DLD1 (cell line): ENCODE measurements around the gene SLC22A23.

ENCODE experiments used
- in situ Hi-C: cut with HindIII; loops from 2 replicates; pipeline ENCODE4 v1.10.0; 2017; ENCODE audit warnings: low sequenced_read_pairs

Gene SLC22A23

DNA sequence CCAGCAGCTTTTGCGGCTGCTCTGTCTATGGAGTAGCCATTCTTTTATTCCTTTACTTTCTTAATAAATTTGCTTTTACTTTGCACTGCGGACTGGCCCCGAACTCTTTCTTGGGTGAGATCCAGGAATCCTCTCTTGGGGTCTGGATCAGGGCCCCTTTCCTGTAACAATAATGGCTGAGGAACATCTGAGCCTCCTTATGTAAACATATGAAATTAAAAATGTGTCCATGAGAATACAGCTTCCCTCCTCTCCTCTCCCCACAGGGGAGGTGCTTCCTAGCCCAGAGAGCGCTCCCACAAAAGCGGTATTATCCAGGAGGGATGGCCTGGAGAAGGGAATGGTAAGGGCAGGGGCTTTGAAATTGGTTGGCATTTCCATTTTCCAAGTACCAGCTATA, 117.0 kb downstream of the SLC22A23 start:
- in situ Hi-C loops, result no loop called here

DNA sequence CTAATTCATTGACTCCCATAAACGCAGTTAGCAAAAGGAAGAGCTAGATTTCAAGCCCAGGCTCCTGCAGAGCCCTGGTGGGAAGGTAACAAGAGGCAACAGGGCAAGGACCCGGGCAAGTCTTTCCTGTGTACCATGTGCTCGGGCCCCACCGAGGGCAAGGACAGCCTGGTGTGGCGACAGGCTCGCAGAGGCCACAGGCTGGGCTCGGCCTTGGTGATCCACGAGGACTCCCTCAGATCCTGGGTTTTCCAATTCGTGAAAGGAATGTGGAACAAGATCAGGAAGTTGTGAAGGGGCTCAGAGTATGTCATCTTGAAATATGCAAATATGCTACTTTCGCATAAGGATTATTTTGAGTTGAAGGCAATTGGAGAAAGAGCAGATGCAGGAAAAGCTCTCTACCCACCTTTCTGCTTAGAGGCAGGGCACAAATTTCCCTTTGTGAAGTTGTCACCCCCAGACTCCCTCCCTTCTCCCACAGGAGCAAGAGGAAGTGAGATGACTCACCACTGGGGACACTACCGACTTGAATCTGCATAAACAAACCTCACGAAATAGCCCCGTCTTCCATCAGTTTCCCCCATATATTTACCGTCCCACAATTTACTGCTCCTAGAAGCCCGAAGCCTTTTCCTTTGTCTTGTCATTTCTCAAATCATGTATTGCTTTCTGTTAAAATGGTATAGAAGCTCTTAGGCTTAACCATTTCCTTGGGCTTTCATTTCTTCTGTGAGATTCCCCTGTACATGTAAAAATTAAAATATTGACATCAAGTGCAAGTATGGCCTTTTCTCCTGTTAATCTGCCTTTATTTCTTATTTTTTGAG, 119.1 kb downstream of the SLC22A23 start:
- in situ Hi-C loops, result no loop called here

- in situ Hi-C loops, result no loop called here
Measured at GRCh38 chr6:3336859-3337515, 119.9 kb downstream of the SLC22A23 start.

DNA sequence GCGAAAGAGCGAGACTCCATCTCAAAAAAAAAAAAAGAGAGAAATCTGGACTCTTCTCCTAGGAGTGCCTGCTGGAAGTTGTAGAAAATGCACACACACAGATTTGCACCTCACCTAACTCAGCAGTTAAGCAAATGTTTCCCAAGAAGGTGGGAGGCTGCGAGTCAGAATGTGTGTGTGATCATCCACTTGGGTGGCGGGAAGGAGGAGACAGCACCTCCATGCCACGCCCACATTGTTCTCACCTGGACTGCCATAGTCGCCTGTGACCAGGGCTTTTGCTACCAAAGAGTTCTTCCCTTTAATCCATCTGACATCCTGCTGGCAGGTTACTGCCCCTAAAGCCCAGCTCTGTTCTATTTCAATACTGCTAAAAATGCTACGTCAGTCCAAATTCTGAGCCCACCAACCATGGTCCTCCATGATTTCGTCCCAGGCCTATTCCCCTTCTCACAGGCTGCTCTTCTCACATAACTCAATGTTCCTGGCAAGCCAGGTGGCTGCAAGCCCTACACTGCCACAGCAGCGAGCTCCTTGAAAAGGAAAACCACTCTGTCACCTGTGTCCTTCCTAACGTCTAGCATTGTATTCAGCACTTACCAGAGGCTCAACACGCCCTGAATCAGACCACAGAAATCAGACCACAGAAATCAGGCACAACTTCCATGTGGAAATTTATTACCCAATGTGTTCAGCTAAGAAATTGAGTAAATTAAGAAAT, 120.6 kb downstream of the SLC22A23 start:
- in situ Hi-C loops, result no loop called here

- in situ Hi-C loops, result no loop called here
Measured at GRCh38 chr6:3335169-3335568, 121.7 kb downstream of the SLC22A23 start.

DNA sequence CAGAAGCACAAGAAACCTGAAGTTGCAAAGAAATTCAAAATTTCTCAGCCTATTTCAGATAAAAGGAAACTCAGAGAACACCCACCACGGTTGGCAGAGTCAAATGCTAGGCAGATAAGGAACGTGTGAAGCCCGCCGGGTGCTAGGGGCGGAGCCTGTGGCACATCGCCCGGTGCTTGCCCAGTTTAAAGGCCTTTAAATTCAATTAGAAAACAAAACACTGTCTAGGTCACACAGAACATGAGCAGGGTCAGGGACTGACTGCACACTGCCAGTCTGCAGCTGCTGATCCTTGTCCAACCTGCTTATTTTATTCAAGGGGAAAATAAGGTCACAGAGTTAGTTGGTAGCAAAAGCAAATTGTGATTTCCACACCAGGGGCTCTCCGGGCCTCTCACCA, 122.3 kb downstream of the SLC22A23 start:
- in situ Hi-C loops, result no loop called here

- in situ Hi-C loops, result no loop called here
Measured at GRCh38 chr6:3333263-3333662, 123.6 kb downstream of the SLC22A23 start.

DNA sequence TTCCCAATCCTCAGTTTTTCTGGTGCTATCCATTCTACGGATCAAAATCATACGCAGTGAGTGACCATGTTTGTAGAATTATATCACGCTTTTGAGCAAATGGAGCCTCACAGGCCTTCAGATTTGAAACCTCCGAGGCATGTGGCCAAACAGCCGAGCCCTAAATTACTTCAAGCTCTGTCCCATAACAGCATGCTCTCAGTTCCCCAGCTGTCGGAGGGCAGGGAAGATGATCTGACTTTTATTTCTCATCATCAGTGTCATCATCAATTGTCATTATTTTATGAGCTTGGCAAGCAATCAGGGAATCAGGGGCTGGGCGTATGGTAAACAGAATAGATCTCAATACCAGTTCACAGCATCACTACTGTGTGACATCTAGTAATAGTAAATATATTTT, 124.9 kb downstream of the SLC22A23 start:
- in situ Hi-C loops, result no loop called here

DNA sequence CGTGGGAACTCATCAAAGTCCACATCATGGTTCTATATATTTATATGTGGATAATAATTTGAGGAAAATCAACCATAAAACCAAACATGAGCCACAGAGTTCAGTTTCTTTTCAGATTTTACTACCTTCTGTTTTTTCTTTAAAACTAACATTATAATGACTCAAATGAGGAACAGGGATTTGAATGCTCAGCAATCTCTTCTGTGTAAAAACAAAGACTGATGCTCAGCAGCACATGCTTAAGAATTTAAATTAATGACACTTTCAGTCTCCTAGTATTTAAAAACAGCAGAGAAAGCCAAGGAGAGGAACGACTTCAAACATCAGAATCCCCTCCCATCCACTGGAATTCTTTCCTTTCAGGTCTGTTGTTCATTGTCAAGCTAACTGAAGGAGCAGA, 125.4 kb downstream of the SLC22A23 start:
- in situ Hi-C loops, result no loop called here

DNA sequence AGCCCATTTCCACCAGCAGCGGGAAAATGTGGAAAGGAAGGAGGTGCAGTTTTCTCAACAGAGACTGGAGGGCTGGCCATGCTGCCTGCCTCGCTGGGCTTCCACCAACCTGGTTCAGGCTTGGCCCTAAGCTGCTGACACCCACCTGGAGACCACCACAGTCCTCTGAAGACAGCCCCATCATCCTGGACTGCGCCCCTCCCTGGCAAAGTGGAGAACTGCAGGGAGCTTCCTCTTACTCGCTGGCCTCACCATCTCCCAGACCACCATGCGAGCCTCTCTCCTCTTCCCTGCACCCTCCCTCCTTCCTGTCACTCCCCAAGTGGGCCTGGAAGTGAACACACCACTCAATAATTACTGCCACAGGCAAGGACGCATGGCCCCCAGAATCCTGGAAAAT, 126.7 kb downstream of the SLC22A23 start:
- in situ Hi-C loops, result no loop called here

- in situ Hi-C loops, result no loop called here
Measured at GRCh38 chr6:3329393-3330051, 127.3 kb downstream of the SLC22A23 start.

- in situ Hi-C loops, result no loop called here
Measured at GRCh38 chr6:3328796-3329195, 128.1 kb downstream of the SLC22A23 start.

- in situ Hi-C loops, result no loop called here
Measured at GRCh38 chr6:3328145-3328544, 128.7 kb downstream of the SLC22A23 start.

- in situ Hi-C loops, result no loop called here
Measured at GRCh38 chr6:3327403-3327802, 129.4 kb downstream of the SLC22A23 start.

GRCh38 chr6:3326981-3327380, 129.9 kb downstream of the SLC22A23 start:
- in situ Hi-C loops, result no loop called here

DNA sequence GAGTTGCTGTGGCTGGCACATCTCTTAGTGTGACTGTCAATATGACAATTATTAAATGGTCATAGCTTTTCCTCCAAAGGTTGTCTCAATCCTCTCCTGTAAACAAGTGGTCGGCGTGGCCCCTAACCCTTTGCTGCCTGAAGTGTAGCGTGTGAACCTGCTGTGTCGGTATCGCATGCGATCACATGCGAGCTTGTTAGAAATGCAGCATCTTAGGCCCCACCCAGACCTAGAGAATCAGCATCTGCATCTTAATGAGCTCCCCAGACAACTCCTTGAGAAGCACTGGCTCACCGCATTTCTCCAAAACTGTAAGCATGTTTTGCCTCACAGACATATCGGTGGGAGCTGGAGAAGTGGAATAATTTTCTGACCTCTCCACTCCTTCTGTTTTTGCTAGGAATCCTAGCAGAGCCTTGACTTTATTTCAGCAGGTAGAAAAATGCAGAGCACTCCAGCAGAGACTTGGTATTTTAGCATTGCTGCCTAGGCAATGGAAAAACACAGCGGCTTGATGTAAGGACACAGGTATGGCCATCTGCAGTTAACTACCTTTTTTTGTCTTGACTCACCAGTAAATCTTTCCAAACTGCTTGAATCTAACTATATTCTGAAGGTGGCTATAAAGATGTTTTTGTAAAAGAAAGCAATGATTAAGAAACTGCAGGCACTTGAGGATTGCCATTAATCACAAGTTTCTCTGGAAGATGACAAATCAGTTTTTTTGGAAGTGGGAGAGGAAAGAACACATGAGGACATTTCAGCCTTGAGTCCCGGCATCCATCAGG, 130.5 kb downstream of the SLC22A23 start:
- in situ Hi-C loops, result no loop called here

- in situ Hi-C loops, result no loop called here
Measured at GRCh38 chr6:3325210-3325609, 131.6 kb downstream of the SLC22A23 start.

GRCh38 chr6:3324262-3324942, 132.4 kb downstream of the SLC22A23 start:
- in situ Hi-C loops, result no loop called here

DNA sequence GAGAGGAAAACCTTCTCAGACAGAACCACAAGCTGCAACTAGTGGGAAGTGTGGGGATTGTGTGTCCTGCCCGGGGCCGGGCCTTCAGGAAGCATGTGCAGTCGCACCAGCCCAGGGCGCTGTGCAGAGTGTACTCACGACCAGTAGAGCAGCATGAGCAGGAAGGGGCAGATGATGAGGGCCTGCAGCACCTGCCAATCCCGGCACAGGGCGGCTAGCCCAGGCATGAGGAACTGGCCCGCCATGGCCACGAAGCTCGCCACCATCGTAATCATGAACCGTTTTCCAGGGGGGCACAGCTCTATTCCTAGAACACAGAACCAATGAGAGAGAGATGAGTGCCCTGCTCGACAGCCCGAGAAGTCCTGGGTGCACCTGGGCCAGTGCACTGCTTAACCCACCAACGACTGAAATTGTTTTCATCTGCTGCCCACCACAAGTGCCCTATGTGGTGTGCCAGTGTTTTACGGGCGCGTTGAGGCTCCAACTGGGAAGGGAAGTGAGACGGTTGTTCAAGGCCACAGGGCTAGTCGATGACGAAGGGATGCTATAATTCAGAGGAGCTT, 133.1 kb downstream of the SLC22A23 start:
- in situ Hi-C loops, result no loop called here

- in situ Hi-C loops, result no loop called here
Measured at GRCh38 chr6:3323148-3323547, 133.7 kb downstream of the SLC22A23 start.
